Activated naive CD4-positive, alpha-beta T cell treated with anti-CD3 and anti-CD28 coated beads for 36 hours (primary cell): ENCODE measurements around the gene SEPHS2. TPM values are rescaled to one million over a fixed set of nuclear protein-coding genes. Genes with fewer than 3 reads are reported as not detected.
A peak's percentile ranks its signal among the peaks of the same experiment; 100 is the strongest.
"Not testable (repeated sequence)": the region's sequence is repeated elsewhere in the genome, so short reads cannot be mapped to it uniquely, and the experiment has no call there.

ENCODE experiments used
- CTCF ChIA-PET: fragments of 350-600 bp; sonication (Branson Sonifier 250); formaldehyde crosslinking; loops from one replicate; lab custom pipeline; 2021; ENCODE audit warnings: antibody characterized with exemption; lab: Charles Lee
- DNase-seq: peaks from one replicate; pipeline ENCODE4 v3.0.0-alpha.2; 2020
- H3K27ac Mint-ChIP-seq: one replicate; pipeline ENCODE4 v1.8.0; 2021; ENCODE audit warnings: mild to moderate bottlenecking, mixed read lengths
- H3K27me3 Mint-ChIP-seq: one replicate; pipeline ENCODE4 v1.8.0; 2021; ENCODE audit warnings: low read depth, mixed read lengths
- H3K36me3 Mint-ChIP-seq: one replicate; pipeline ENCODE4 v1.8.0; 2021; ENCODE audit warnings: low read depth, mixed read lengths
- H3K4me1 Mint-ChIP-seq: one replicate; pipeline ENCODE4 v1.8.0; 2021; ENCODE audit warnings: low read depth, mixed read lengths
- H3K4me3 Mint-ChIP-seq: one replicate; pipeline ENCODE4 v1.8.0; 2021; ENCODE audit warnings: mild to moderate bottlenecking, moderate library complexity, mixed read lengths
- H3K9me3 Mint-ChIP-seq: one replicate; pipeline ENCODE4 v1.8.0; 2021; ENCODE audit warnings: mixed read lengths
- intact Hi-C: fragments of 100-400 bp; cut with micrococcal nuclease; formaldehyde crosslinking; loops from one replicate; pipeline ENCODE4 v1.15.1; 2023
- total RNA-seq, 2 experiments: library from RNA; stranded (reverse); gene quantifications; one replicate each; pipeline ENCODE4 v1.2.3, GENCODE V29; 2021

SEPHS2 gene
- total RNA-seq, 2 experiments from 2014 or later: 37.8 to 39.2 TPM

GRCh38 chr16:30406795-30407101, 38.9 kb downstream of the SEPHS2 start:
- peak overlapping the region; percentile 98 for H3K4me3 Mint-ChIP-seq
- peak overlapping the region; percentile 93 for H3K27ac Mint-ChIP-seq
- intact Hi-C loops: loop anchor here (1.0 to 2.0 kb wide), 5 partner anchors 24 to 341 kb away; partner anchors contain the start of genes ALDOA, SEPTIN1 and TBC1D10B
- no peaks in the 10 kb centered on the region for H3K27me3 Mint-ChIP-seq
- CTCF ChIA-PET: interaction anchor here (1.0 to 4.6 kb wide), 8 partner anchors 8 to 222 kb away, joined by 3 to 27 read pairs (median 8); partner anchors contain the start of genes DCTPP1, SEPTIN1 and ZNF48
- H3K4me1 Mint-ChIP-seq: peaks cover 28% of the 10 kb centered on the region
- H3K36me3 Mint-ChIP-seq: peaks cover 4% of the 10 kb centered on the region
- H3K9me3 Mint-ChIP-seq: no peaks in the 10 kb centered on the region
- DNase-seq: no peak

GRCh38 chr16:30401768-30402425, 43.8 kb downstream of the SEPHS2 start:
- peaks cover 32% of the 10 kb centered on the region for H3K4me1 Mint-ChIP-seq
- DNase-seq: no peak
- H3K9me3 Mint-ChIP-seq: no peaks in the 10 kb centered on the region
- H3K27ac Mint-ChIP-seq: no peak overlapping the region
- intact Hi-C loops: no loop called here
- H3K36me3 Mint-ChIP-seq: peaks cover 9% of the 10 kb centered on the region
- CTCF ChIA-PET: interaction anchor here (0.6 to 1.3 kb wide), 3 partner anchors 31 to 1307 kb away, joined by 3 to 6 read pairs (median 3); no protein-coding TSS in a partner anchor
- peak overlapping the region; percentile 80 for H3K4me3 Mint-ChIP-seq
- H3K27me3 Mint-ChIP-seq: no peaks in the 10 kb centered on the region

DNA sequence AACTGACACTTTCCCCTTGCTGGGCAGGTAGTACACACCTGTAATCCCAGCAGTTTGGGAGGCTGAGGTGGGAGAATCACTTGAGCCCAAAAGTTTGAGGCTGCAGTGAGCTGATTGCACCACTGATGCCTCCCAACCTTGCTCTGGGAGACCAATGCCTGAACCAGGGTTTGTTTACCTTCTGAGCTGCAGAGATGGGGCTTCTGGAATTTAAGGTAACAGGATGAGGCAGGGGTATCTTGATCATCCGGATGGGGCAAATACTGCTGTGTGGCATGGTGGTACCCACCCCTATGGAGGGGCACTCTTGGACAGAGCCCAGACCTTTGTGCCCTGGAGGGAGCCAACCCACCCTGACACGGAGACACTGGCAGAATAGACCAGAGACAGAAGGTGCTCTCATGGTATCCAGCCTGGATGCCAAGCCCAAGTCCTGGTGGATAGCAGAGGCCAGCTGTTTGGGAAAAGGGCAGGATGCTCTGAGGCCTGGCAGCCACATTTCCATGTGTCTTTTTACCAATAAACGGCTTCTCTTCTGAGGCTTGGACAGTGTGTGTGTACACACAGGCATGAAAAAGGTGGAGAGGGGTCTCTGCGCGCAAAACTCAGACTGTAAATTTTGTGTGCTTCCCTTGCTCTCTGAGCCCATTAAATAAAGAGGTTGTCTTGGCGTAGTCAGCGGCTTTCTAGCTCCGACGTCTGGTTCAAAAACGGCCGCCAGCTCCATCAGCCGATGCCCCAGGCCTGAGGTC, 46.1 kb downstream of the SEPHS2 start:
- CTCF ChIA-PET: interaction anchor here (1.0 kb wide), 1 partner anchor 10 kb away, joined by 5 read pairs; no protein-coding TSS in a partner anchor
- intact Hi-C loops: loop anchor here (1.0 kb wide), 1 partner anchor 10 kb away; no protein-coding TSS in a partner anchor
- no peak for DNase-seq
- Mint-ChIP-seq H3K36me3 (peaks cover 11% of the 10 kb centered on the region), H3K4me3 (peak overlapping the region; percentile 80), H3K27me3 (no peaks in the 10 kb centered on the region), H3K9me3 (no peaks in the 10 kb centered on the region), H3K4me1 (peaks cover 38% of the 10 kb centered on the region), H3K27ac (peak overlapping the region; percentile 83)

DNA sequence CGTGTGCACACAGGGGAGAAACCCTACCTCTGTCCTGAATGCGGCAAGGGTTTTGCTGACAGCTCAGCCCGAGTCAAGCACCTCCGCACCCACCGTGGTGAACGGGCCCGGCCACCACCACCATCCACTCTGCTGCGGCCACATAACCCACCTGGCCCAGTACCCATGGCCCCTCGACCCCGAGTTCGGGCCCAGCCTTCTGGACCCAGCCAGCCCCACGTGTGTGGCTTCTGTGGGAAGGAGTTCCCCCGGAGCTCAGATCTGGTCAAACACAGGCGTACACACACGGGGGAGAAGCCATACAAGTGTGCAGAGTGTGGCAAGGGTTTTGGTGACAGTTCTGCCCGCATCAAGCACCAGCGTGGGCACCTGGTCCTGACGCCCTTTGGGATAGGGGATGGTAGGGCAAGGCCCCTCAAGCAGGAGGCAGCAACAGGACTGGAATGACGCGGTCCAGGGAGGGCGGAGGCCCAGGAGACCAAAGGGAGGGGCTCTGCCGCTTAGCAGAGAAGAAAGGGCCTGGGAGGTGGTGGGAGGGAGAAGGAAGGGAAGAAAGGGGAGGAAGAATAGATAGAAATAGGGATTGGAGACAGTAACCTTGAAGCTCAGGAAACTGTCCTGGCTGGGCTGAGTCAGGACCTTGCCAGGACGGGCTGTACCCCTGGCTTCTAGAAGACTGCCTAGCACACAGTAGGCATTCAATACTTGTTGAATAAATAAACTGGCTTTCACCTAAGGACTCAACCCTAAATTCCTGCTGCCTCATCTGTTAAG, 46.8 kb downstream of the SEPHS2 start:
- CTCF ChIA-PET: interaction anchor here (1.0 to 1.6 kb wide), 2 partner anchors 8 to 10 kb away, joined by 4 to 5 read pairs; partner anchors contain the start of gene ZNF771
- no peak overlapping the region for H3K27ac Mint-ChIP-seq
- H3K4me1 Mint-ChIP-seq: peaks cover 40% of the 10 kb centered on the region
- peak overlapping the region; percentile 54 for H3K4me3 Mint-ChIP-seq
- H3K9me3 Mint-ChIP-seq: no peaks in the 10 kb centered on the region
- intact Hi-C loops: no loop called here
- H3K36me3 Mint-ChIP-seq: peaks cover 11% of the 10 kb centered on the region
- no peaks in the 10 kb centered on the region for H3K27me3 Mint-ChIP-seq
- DNase-seq: no peak

GRCh38 chr16:30397776-30398660, 47.7 kb downstream of the SEPHS2 start:
- H3K9me3 Mint-ChIP-seq: no peaks in the 10 kb centered on the region
- CTCF ChIA-PET: interaction anchor here (1.4 to 1.6 kb wide), 2 partner anchors 9 to 12 kb away, joined by 3 to 4 read pairs; partner anchors contain the start of gene ZNF771
- H3K36me3 Mint-ChIP-seq: peaks cover 11% of the 10 kb centered on the region
- H3K27ac Mint-ChIP-seq: no peak overlapping the region
- no peak overlapping the region for H3K4me3 Mint-ChIP-seq
- intact Hi-C loops: no loop called here
- DNase-seq: no peak
- H3K27me3 Mint-ChIP-seq: no peaks in the 10 kb centered on the region
- peaks cover 40% of the 10 kb centered on the region for H3K4me1 Mint-ChIP-seq

DNA sequence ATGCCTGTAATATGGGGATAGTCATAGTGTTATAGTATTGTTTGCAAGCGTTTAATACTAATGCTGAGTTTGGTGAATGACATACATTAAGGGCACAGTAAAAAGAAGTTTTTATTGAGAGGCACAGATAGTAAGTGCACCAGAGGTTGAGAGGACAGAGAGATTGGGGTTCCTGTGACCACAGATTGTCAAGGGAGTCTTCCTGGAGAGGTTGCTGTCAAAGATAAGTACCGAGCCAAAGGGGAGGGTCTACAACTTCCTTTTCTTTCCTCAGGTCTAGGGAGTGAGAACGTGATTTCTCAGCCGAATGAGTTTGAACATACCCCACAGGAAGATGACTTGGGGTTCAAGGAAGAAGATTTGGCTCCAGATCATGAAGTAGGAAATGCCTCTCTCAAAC, 48.6 kb downstream of the SEPHS2 start:
- intact Hi-C loops: no loop called here
- DNase-seq: no peak
- Mint-ChIP-seq H3K9me3 (no peaks in the 10 kb centered on the region), H3K27me3 (no peaks in the 10 kb centered on the region), H3K27ac (no peak overlapping the region), H3K4me1 (peaks cover 40% of the 10 kb centered on the region), H3K4me3 (peak overlapping the region; percentile 94), H3K36me3 (peaks cover 11% of the 10 kb centered on the region)
- CTCF ChIA-PET: interaction anchor here (1.4 to 5.2 kb wide), 2 partner anchors 13 to 14 kb away, joined by 3 to 30 read pairs; partner anchors contain the start of gene SEPTIN1

- H3K27ac Mint-ChIP-seq, H3K9me3 Mint-ChIP-seq, DNase-seq, H3K27me3 Mint-ChIP-seq, intact Hi-C loops: not testable (repeated sequence)
- CTCF ChIA-PET: interaction anchor here (1.3 to 5.2 kb wide), 5 partner anchors 11 to 27 kb away, joined by 3 to 30 read pairs (median 9); partner anchors contain the start of genes SEPTIN1 and ZNF771
- Mint-ChIP-seq H3K36me3 (peaks cover 11% of the 10 kb centered on the region), H3K4me1 (peaks cover 39% of the 10 kb centered on the region), H3K4me3 (peak overlapping the region; percentile 94)
Observed at GRCh38 chr16:30396627-30397026, 49.0 kb downstream of the SEPHS2 start.

DNA sequence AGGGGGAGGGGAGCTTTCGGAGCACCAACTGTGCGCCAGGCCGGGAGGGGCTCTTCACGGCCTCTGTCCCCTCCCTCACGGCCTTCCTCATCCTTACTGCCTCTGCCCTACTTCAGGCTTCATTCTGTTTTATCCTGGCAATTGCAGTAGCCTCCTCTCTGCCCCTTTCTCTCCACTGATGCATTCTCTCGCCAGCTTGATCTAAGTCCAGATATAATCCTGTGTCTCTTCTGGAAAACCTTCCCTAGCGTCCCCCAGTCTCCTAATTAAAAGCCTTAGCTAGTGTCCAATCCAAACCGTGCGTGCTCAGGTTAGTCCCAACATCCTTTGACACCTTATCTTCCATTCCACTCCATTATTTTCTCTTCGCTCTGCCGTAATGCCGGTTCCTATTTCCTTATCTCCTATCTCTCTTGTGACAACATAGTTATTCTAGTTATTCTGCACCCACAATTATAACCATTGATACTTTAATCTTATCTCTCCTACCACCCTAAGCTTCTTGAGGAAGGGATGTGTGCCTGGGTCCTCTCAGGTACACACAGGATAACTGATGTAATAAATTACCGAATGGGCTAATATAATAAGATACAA, 49.6 kb downstream of the SEPHS2 start:
- H3K4me1 Mint-ChIP-seq: peaks cover 36% of the 10 kb centered on the region
- H3K27ac Mint-ChIP-seq: peak overlapping the region; percentile 79
- CTCF ChIA-PET: interaction anchor here (0.6 to 5.2 kb wide), 6 partner anchors 10 to 34 kb away, joined by 4 to 30 read pairs (median 8); partner anchors contain the start of genes DCTPP1, SEPTIN1 and ZNF771
- no peak for DNase-seq
- peaks cover 11% of the 10 kb centered on the region for H3K36me3 Mint-ChIP-seq
- peak overlapping the region; percentile 94 for H3K4me3 Mint-ChIP-seq
- H3K27me3 Mint-ChIP-seq: no peaks in the 10 kb centered on the region
- intact Hi-C loops: no loop called here
- no peaks in the 10 kb centered on the region for H3K9me3 Mint-ChIP-seq

DNA sequence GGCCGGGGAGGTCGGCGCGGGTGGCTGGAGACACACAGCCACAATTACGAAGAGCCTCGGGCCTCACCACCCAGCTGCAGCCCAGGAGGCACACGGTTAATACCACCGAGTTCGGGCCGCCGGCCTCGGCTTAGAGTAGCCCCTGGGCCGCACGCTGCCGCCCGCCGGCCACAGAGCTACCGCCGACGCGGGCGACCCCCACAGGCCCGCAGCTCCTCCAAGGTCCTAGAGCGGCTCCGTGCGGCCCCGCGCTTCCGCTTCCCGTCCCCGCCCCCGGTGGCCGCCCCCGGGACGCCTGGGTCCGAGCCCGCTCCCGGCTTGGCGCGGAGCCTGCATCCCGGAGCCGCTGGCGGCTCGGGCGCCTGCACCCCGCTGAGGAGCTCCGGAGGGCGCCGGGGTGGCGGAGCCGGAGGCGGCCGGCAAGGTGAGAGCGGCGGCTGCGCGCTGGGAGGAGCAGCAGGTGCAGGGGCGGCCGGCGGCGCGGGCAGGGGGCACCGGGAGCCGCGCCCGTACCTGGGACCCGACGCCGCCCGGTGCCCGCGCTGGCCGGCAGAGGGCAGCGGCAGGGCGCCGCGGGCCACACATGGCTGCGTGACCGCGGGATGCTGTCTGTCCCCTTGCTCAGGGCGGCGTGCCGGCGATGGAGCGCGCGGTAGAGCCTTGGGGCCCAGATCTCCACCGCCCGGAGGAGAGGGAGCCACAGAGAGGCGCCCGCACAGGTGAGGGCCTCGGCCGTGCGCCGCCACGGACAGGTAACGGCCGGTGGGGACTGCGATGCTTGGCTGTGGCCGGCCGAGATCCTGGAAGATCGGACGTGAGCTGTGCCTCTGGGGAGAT, 50.3 kb downstream of the SEPHS2 start, which contains the start of gene ZNF48:
TSS of gene ZNF48 (plus strand) at position 266 of the 837 bp plus-strand sequence. CDS start at position 641, 375 bp downstream.
- H3K27ac Mint-ChIP-seq: peak within 1 kb of the TSS; percentile 79
- CTCF ChIA-PET: interaction anchor here (0.6 to 5.2 kb wide), 6 partner anchors 9 to 34 kb away, joined by 4 to 30 read pairs (median 8); partner anchors contain the start of genes DCTPP1, SEPTIN1 and ZNF771
- peaks cover 11% of the 10 kb centered on the region for H3K36me3 Mint-ChIP-seq
- H3K4me1 Mint-ChIP-seq: peaks cover 32% of the 10 kb centered on the region
- H3K4me3 Mint-ChIP-seq: peak within 1 kb of the TSS; percentile 94
- peak; percentile 54 for DNase-seq
- H3K27me3 Mint-ChIP-seq: no peaks in the 10 kb centered on the region
- intact Hi-C loops: no loop called here
- no peaks in the 10 kb centered on the region for H3K9me3 Mint-ChIP-seq

GRCh38 chr16:30394592-30395154, 51.0 kb downstream of the SEPHS2 start:
- H3K27me3 Mint-ChIP-seq: no peaks in the 10 kb centered on the region

More at GRCh38 chr16:30394592-30395154, 51.0 kb downstream of the SEPHS2 start:
- H3K36me3 Mint-ChIP-seq: peaks cover 11% of the 10 kb centered on the region
- H3K27ac Mint-ChIP-seq: no peak overlapping the region
- CTCF ChIA-PET: interaction anchor here (0.8 to 5.2 kb wide), 5 partner anchors 9 to 35 kb away, joined by 3 to 30 read pairs (median 9); partner anchors contain the start of genes DCTPP1, SEPTIN1 and ZNF771
- no peaks in the 10 kb centered on the region for H3K9me3 Mint-ChIP-seq
- intact Hi-C loops: no loop called here
- H3K4me1 Mint-ChIP-seq: peaks cover 30% of the 10 kb centered on the region
- DNase-seq: no peak
- peak overlapping the region; percentile 94 for H3K4me3 Mint-ChIP-seq
